Body of pancreas (tissue), 4 donors: ENCODE measurements around the gene TEX9. TPM values are rescaled to one million over a fixed set of nuclear protein-coding genes. Genes with fewer than 3 reads are reported as not detected.
"Not testable (repeated sequence)": the region's sequence is repeated elsewhere in the genome, so short reads cannot be mapped to it uniquely, and the experiment has no call there.

ENCODE experiments used
- ATAC-seq: fragments of 150-250 bp; one replicate; pipeline ENCODE4 v1.9.1; 2016
- DNase-seq, 4 donors: peaks; one replicate each; pipeline ENCODE4 v3.0.0-alpha.2; 2019
- H3K27ac ChIP-seq, 4 donors: fragments of 200-600 bp; sonication (generic); 1 replicate in 3 of 4; 2 replicates in 1 of 4; pipeline versions ENCODE4 v1.5.1 to v1.6.1; 2016 to 2019; ENCODE audit warnings: mild to moderate bottlenecking in 1 of 4, mixed read lengths in 1 of 4, moderate library complexity in 1 of 4
- H3K27me3 ChIP-seq, 2 donors: fragments of 200-600 bp; sonication (generic); one replicate each; pipeline ENCODE4 v1.6.0; 2016; ENCODE audit warnings: mild to moderate bottlenecking in 1 of 2
- H3K36me3 ChIP-seq, 2 donors: fragments of 200-600 bp; sonication (generic); replicated peaks in 1 of 2; 2 replicates each; pipeline ENCODE4 v1.5.1; 2016; ENCODE audit warnings: low read depth in 2 of 2; ENCODE audit not compliant: insufficient read depth in 1 of 2
- H3K4me1 ChIP-seq: fragments of 200-600 bp; sonication (generic); one replicate; pipeline ENCODE4 v1.6.0; 2016
- H3K4me3 ChIP-seq, 2 donors: fragments of 200-600 bp; sonication (generic); 1 replicate in 1 of 2; 2 replicates in 1 of 2; pipeline ENCODE4 v1.5.1; 2016 to 2019
- H3K9me3 ChIP-seq, 3 donors: fragments of 200-600 bp; sonication (generic); 1 replicate in 2 of 3; 2 replicates in 1 of 3; pipeline ENCODE4 v1.5.1; 2016
- CTCF ChIP-seq, 7 experiments: fragments of 450-650 bp in 4 of 7; fragments of 200-600 bp in 3 of 7; sonication (generic) in 3 of 7; IDR thresholded peaks; one replicate each; pipeline ENCODE4 v1.5.1; 2016 to 2019; ENCODE audit warnings: antibody characterized with exemption in 7 of 7
- POLR2A ChIP-seq, 3 donors: fragments of 450-650 bp; IDR thresholded peaks; one replicate each; pipeline ENCODE4 v1.6.1; 2016; ENCODE audit warnings: antibody characterized with exemption in 3 of 3, mild to moderate bottlenecking in 2 of 3
- WGBS, 2 donors: methylation state at CpG; one replicate each; pipeline ENCODE4 v1.1.5; 2017; 5-methylcytosine and 5-hydroxymethylcytosine counted together
- intact Hi-C: fragments of 100-400 bp; cut with DNase I; formaldehyde crosslinking; loops from one replicate; pipeline ENCODE4 v1.15.1; 2023
- total RNA-seq, 2 donors: library from RNA; depleted of rRNA; stranded (reverse); fragments of >200 nt; gene quantifications; one replicate each; pipeline ENCODE4 v1.1.0, GENCODE V29; 2016

TEX9 gene
- 1 to 10 TPM; 7.5 to 7.9 TPM for total RNA-seq

DNA sequence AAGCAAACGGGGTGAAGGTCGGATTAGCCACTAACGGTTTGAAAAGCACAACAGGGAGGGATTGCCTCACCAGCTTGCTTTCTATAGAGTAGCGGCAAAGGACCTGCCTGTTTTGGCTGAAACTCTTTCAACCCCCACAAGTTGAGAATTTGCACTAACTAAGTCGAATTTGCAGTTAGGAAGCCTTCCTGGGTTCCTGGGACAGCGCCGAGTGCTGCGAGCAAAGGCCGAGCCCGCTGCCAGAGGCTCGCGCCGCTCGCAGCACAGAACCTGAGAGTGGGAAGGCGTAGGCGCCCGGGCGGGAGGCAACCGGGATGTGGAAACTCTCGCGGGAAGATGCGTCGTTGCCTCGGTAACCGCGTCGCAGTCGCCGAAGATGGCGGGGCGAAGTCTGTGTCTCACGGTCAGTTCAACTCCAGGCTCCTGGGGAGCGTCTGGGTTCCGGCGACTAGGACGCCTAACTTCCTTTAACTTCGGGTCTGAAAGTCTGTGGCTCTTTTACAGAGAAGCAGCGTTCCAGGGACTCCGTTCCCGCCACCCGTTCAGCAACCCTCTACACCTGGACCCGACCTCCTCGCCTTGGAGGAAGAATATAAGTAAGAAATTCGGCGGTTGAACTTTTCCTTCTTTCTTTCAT is at the start of gene TEX9:
TSS of gene TEX9 (plus strand) at position 352 of the 637 bp plus-strand sequence. CDS start at position 377, 25 bp downstream.
- peak within 1 kb of the TSS in 3 of 4 donors; percentile 11 to 69 (median 40) for H3K27ac ChIP-seq
- 0 to 1% methylated on average over 24 to 45 of the region's 45 CpGs for WGBS, 2 donors
- H3K4me3 ChIP-seq: peak within 1 kb of the TSS in 1 of 2 donors; percentile 53
- DNase-seq: peak; percentile 88 to 92 (median 91)
- H3K9me3 ChIP-seq: no peaks in the 10 kb centered on the region
- peak in 2 of 3 donors; percentile 68 to 75 for TF ChIP-seq POLR2A (IDR thresholded peaks at IDR 0.05)
- TF ChIP-seq CTCF (IDR thresholded peaks at IDR 0.05): no peak
- intact Hi-C loops: no loop called here
- no peaks in the 10 kb centered on the region for H3K36me3 ChIP-seq
- H3K27me3 ChIP-seq: no peaks in the 10 kb centered on the region
- H3K4me1 ChIP-seq: peaks cover 14% of the 10 kb centered on the region
- ATAC-seq: peak; percentile 98

- 87 to 94% methylated on average over 11 to 17 of the region's 18 CpGs for WGBS, 2 donors
- H3K4me1 ChIP-seq, H3K27me3 ChIP-seq, H3K27ac ChIP-seq, H3K4me3 ChIP-seq, ATAC-seq, DNase-seq, H3K36me3 ChIP-seq, H3K9me3 ChIP-seq, intact Hi-C loops: not testable (repeated sequence)
These were observed 48.7 kb upstream of the TEX9 start for GRCh38 chr15:56316561-56316960.

DNA sequence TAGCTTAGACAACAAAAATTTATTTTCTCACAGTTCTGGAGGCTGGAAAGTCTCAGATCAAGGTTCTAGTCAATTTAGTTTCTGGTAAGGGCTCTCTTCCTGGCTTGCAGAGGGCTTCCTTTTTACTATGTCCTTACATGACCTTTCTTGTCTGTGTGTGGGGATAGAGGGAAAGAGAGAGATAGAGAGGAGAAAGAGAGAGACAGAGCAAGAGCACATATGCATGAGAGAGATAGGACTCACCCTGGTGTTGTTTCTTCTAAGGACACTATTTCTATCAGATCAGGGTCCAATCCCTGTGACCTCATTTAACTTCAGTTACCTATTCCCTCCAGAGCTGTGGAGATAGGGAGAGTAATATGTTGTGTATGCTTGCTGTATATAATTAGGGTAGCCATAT is 44.9 kb upstream of the TEX9 start:
- no peak for TF ChIP-seq CTCF (IDR thresholded peaks at IDR 0.05)
- no peak for TF ChIP-seq POLR2A (IDR thresholded peaks at IDR 0.05)
- no peak overlapping the region for H3K4me3 ChIP-seq
- peaks cover 0 to 5% (median 0%) of the 10 kb centered on the region in 3 donors for H3K9me3 ChIP-seq
- no peaks in the 10 kb centered on the region for H3K4me1 ChIP-seq
- no peaks in the 10 kb centered on the region for H3K36me3 ChIP-seq
- no peaks in the 10 kb centered on the region for H3K27me3 ChIP-seq
- H3K27ac ChIP-seq: no peak overlapping the region
- intact Hi-C loops: no loop called here
- no peak for DNase-seq
- no peak for ATAC-seq

DNA sequence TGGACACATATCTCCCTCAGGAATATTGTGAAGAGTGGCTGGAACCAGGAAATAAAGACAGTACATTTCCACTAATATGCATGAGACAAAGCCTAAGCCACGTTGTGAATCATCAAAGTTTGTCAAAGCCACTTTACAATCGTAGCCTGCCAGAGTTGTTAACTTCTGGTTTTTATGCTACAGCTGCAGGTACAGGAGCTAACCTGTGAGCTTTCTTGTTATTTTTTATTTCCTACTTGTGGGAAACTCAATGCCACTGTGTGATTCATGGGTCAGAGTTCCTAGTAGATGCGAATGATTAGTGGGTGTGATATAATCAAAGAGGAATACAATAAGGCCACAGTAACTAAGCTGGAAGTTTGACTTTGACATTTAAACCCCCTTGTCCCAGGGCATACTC is 44.4 kb upstream of the TEX9 start:
- H3K9me3 ChIP-seq: peaks cover 0 to 5% (median 0%) of the 10 kb centered on the region in 3 donors
- H3K36me3 ChIP-seq: no peaks in the 10 kb centered on the region
- H3K4me1 ChIP-seq: no peaks in the 10 kb centered on the region
- intact Hi-C loops: no loop called here
- no peak overlapping the region for H3K4me3 ChIP-seq
- no peaks in the 10 kb centered on the region for H3K27me3 ChIP-seq
- WGBS, 2 donors: 71 to 73% methylated on average over 3 of the region's 3 CpGs
- TF ChIP-seq POLR2A (IDR thresholded peaks at IDR 0.05) (no peak), CTCF (IDR thresholded peaks at IDR 0.05) (no peak)
- ATAC-seq: no peak
- DNase-seq: no peak
- H3K27ac ChIP-seq: no peak overlapping the region

- ATAC-seq: no peak
- H3K27ac ChIP-seq: no peak overlapping the region
- DNase-seq: no peak
- TF ChIP-seq POLR2A (IDR thresholded peaks at IDR 0.05) (no peak), CTCF (IDR thresholded peaks at IDR 0.05) (no peak)
- H3K4me3 ChIP-seq: no peak overlapping the region
- peaks cover 0 to 5% (median 0%) of the 10 kb centered on the region in 3 donors for H3K9me3 ChIP-seq
- no peaks in the 10 kb centered on the region for H3K27me3 ChIP-seq
- 56 to 65% methylated on average over 2 of the region's 2 CpGs for WGBS, 2 donors
- intact Hi-C loops: no loop called here
- no peaks in the 10 kb centered on the region for H3K4me1 ChIP-seq
- no peaks in the 10 kb centered on the region for H3K36me3 ChIP-seq
These were observed 42.8 kb upstream of the TEX9 start for GRCh38 chr15:56322444-56322843.
